Panc1 (cell line): ENCODE data around the gene DROSHA. TPM values are rescaled to one million over a fixed set of nuclear protein-coding genes. Genes with fewer than 3 reads are reported as not detected.

Experiments
- ATAC-seq: fragments of 200-7000 bp; cut with Tn5 transposase; 2 replicates; pipeline ENCODE4 v1.9.1; 2020; ENCODE audit warnings: mild to moderate bottlenecking, moderate library complexity
- BruUV-seq: library from RNA; stranded (reverse); fragments of 400-500 nt; replicated peaks from 2 replicates; lab custom pipeline; 2021; lab: Mats Ljungman, UMichigan
- CTCF ChIA-PET: fragments of 300-600 bp; sonication (Branson Sonifier 250); formaldehyde crosslinking; loops from one replicate; lab custom pipeline; 2022; ENCODE audit warnings: antibody characterized with exemption; lab: Charles Lee
- POLR2A ChIA-PET: fragments of 300-600 bp; sonication (Branson Sonifier 250); formaldehyde crosslinking; loops from one replicate; lab custom pipeline; 2022; ENCODE audit warnings: antibody characterized with exemption; lab: Charles Lee
- DNase-seq: peaks from one replicate; pipeline ENCODE4 v3.0.0-alpha.2; 2010; ENCODE audit warnings: low read depth, low spot score
- H3K27ac ChIP-seq: 2 replicates; pipeline ENCODE4 v1.5.1; 2011; ENCODE audit warnings: mild to moderate bottlenecking, low read length, inconsistent platforms
- H3K27me3 ChIP-seq: fragments of 200-500 bp; sonication (Bioruptor generic); 2 replicates; pipeline ENCODE4 v1.6.0; 2014; ENCODE audit warnings: low read length, inconsistent platforms; ENCODE audit not compliant: control insufficient read depth, insufficient read depth
- H3K36me3 ChIP-seq: fragments of 200-500 bp; sonication (Bioruptor generic); 2 replicates; pipeline ENCODE4 v1.5.1; 2014; ENCODE audit warnings: inconsistent platforms, mild to moderate bottlenecking, low read length, moderate library complexity; ENCODE audit not compliant: control insufficient read depth, insufficient read depth
- H3K4me1 ChIP-seq: 2 replicates; pipeline ENCODE4 v1.5.1; 2011; ENCODE audit warnings: inconsistent platforms, mild to moderate bottlenecking, low read length, moderate library complexity; ENCODE audit not compliant: control insufficient read depth, insufficient read depth
- H3K4me3 ChIP-seq, 2 experiments: 2 replicates each; pipeline ENCODE4 v1.5.1; 2011 to 2012; ENCODE audit warnings: low read depth in 2 of 2, low read length in 2 of 2, mild to moderate bottlenecking in 2 of 2, inconsistent platforms in 1 of 2, moderate library complexity in 1 of 2
- H3K9me3 ChIP-seq: fragments of 200-500 bp; sonication (Bioruptor generic); 2 replicates; pipeline ENCODE4 v1.5.1; 2014; ENCODE audit warnings: low read depth, mild to moderate bottlenecking, inconsistent platforms, low read length, moderate library complexity; ENCODE audit not compliant: control insufficient read depth, insufficient read depth
- CTCF ChIP-seq: fragments of 450-650 bp; IDR thresholded peaks from 2 replicates; pipeline ENCODE4 v1.5.1; 2017; ENCODE audit warnings: mild to moderate bottlenecking
- POLR2AphosphoS5 ChIP-seq: IDR thresholded peaks from 2 replicates; pipeline ENCODE4 v1.6.1; 2012; ENCODE audit warnings: mild to moderate bottlenecking, low read depth, low read length, moderate library complexity
- REST ChIP-seq, 2 experiments: IDR thresholded peaks; 2 replicates each; pipeline ENCODE4 v1.6.1; 2011 to 2012; ENCODE audit warnings: low read depth in 2 of 2, control low read depth in 1 of 2, low read length in 1 of 2, mild to moderate bottlenecking in 1 of 2, moderate library complexity in 1 of 2; ENCODE audit not compliant: insufficient read depth in 1 of 2
- SIN3A ChIP-seq: IDR thresholded peaks from 2 replicates; pipeline ENCODE4 v1.6.1; 2012; ENCODE audit warnings: low read depth, mild to moderate bottlenecking, low read length, moderate library complexity, borderline replicate concordance; ENCODE audit not compliant: insufficient read depth
- TCF7L2 ChIP-seq: IDR thresholded peaks from 2 replicates; pipeline ENCODE4 v1.6.1; 2011; ENCODE audit warnings: mild to moderate bottlenecking, low read depth, low read length, inconsistent platforms
- in situ Hi-C: cut with HindIII; loops from 2 replicates; pipeline ENCODE4 v1.10.0; 2016; ENCODE audit warnings: low sequenced_read_pairs, low pct_unique_long_range_greater_than_20kb
- intact Hi-C: fragments of 100-400 bp; cut with micrococcal nuclease; formaldehyde crosslinking; loops from one replicate; pipeline ENCODE4 v1.10.0; 2022; ENCODE audit not compliant: unreplicated experiment
- total RNA-seq: library from RNA; stranded (reverse); gene quantifications from one replicate; pipeline ENCODE4 v1.2.1, GENCODE V29; 2021; ENCODE audit not compliant: unreplicated experiment

The DROSHA gene
- total RNA-seq, 1 experiment from 2014 or later: 98.1 TPM

- CTCF ChIA-PET: no interaction called here
- BruUV-seq: no TSS peak
- no peaks in the 10 kb centered on the region; the same call in 1 of the 2 replicates for H3K36me3 ChIP-seq
- intact Hi-C loops: no loop called here
- no peaks in the 10 kb centered on the region for H3K4me1 ChIP-seq
- H3K9me3 ChIP-seq: no peaks in the 10 kb centered on the region
- H3K27me3 ChIP-seq: no peaks in the 10 kb centered on the region
- no peak overlapping the region for H3K4me3 ChIP-seq
- DNase-seq: no peak
- POLR2A ChIA-PET: no interaction called here
- TF ChIP-seq SIN3A (no peak), TCF7L2 (no peak), CTCF (no peak), REST (IDR thresholded peaks at IDR 0.05; ENCODE audit: insufficient read depth in 1 of 2, low read depth in 2 of 2, low read length in 1 of 2) (no peak), POLR2AphosphoS5 (no peak)
- in situ Hi-C loops: no loop called here
- ATAC-seq: no peak
- H3K27ac ChIP-seq: no peak overlapping the region
Observed at GRCh38 chr5:31471916-31472315, 60.0 kb downstream of the DROSHA start.

- no TSS peak for BruUV-seq
- intact Hi-C loops: no loop called here
- DNase-seq (no peak), ATAC-seq (no peak)
- Histone ChIP-seq H3K27ac (no peak overlapping the region), H3K4me1 (no peaks in the 10 kb centered on the region), H3K27me3 (no peaks in the 10 kb centered on the region), H3K4me3 (no peak overlapping the region), H3K36me3 (peaks cover 5% of the 10 kb centered on the region), H3K9me3 (no peaks in the 10 kb centered on the region)
- in situ Hi-C loops: no loop called here
- ChIA-PET POLR2A (no interaction called here), CTCF (no interaction called here)
- no peak for TF ChIP-seq SIN3A
- no peak for TF ChIP-seq POLR2AphosphoS5
- no peak for TF ChIP-seq TCF7L2
- no peak for TF ChIP-seq CTCF
- no peak for TF ChIP-seq REST (IDR thresholded peaks at IDR 0.05; ENCODE audit: insufficient read depth in 1 of 2, low read depth in 2 of 2, low read length in 1 of 2)
Observed at GRCh38 chr5:31471040-31471439, 60.9 kb downstream of the DROSHA start.
